ENCODE data around the gene MAGEA11. TPM values are rescaled to one million over a fixed set of nuclear protein-coding genes. Genes with fewer than 3 reads are reported as not detected.
"Not testable (repeated sequence)": the region's sequence is repeated elsewhere in the genome, so short reads cannot be mapped to it uniquely, and the experiment has no call there.

MAGEA11 gene
- total RNA-seq, 1 donor from 2014 or later = not detected

- no peak for TF ChIP-seq CTCF (IDR thresholded peaks at IDR 0.05; ENCODE audit: insufficient read depth, low read length, poor library complexity, severe bottlenecking)
- H3K36me3 ChIP-seq (ENCODE audit: control insufficient read depth, insufficient read depth, low read length) = no peaks in the 10 kb centered on the region
- no peak overlapping the region for H3K4me3 ChIP-seq (ENCODE audit: low read depth, low read length)
- H3K27me3 ChIP-seq (ENCODE audit: control insufficient read depth, insufficient read depth, low read length) = no peaks in the 10 kb centered on the region
- DNase-seq (ENCODE audit: low read depth) = no peak
These were observed 27.7 kb upstream of the MAGEA11 start for GRCh38 chrX:149683966-149684730.

DNA sequence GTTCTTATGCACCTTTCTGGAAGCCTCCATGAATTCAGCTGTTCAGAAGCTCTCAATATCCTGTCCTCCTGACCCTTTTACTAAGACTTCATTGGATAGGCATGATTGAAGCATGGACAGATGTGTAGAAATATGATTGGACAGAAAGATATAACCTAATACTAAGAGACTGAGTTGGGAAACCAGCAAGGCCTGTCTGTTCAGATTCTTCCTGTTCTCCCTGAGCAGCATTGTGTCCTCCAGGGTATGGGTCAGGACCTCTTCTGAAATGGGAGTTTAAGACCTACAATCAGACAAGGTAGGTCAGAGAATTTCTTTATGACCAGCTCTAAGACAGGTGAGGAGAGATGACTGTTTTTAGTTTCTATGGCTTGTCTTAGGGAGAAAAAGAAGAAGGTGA, 23.9 kb upstream of the MAGEA11 start:
- no peak for DNase-seq (ENCODE audit: low read depth)
- Histone ChIP-seq H3K36me3 (ENCODE audit: control insufficient read depth, insufficient read depth, low read length) (no peaks in the 10 kb centered on the region), H3K4me3 (ENCODE audit: low read depth, low read length) (no peak overlapping the region), H3K27me3 (ENCODE audit: control insufficient read depth, insufficient read depth, low read length) (no peaks in the 10 kb centered on the region)
- TF ChIP-seq CTCF (IDR thresholded peaks at IDR 0.05; ENCODE audit: insufficient read depth, low read length, poor library complexity, severe bottlenecking) = no peak

DNA sequence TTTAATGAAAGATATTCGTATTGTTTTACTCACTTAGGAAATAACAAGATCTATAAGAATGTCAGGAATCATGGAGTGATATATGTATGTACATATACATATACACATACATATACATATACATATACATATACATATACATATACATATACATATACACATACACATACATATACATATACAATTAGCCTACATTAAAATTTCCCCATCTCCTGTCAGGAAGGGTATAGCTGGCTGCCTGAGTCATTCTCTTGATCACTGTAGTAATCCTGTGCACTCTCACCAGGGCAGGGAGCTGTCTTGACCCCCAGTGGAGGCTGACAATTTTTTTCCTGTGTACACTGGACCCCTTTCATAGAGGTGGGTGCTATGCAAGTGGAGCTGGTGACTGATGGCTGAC, 23.3 kb upstream of the MAGEA11 start:
- H3K27me3 ChIP-seq (ENCODE audit: control insufficient read depth, insufficient read depth, low read length) = no peaks in the 10 kb centered on the region
- no peak for DNase-seq (ENCODE audit: low read depth)
- no peaks in the 10 kb centered on the region for H3K36me3 ChIP-seq (ENCODE audit: control insufficient read depth, insufficient read depth, low read length)
- TF ChIP-seq CTCF (IDR thresholded peaks at IDR 0.05; ENCODE audit: insufficient read depth, low read length, poor library complexity, severe bottlenecking) = no peak
- H3K4me3 ChIP-seq (ENCODE audit: low read depth, low read length) = no peak overlapping the region

DNA sequence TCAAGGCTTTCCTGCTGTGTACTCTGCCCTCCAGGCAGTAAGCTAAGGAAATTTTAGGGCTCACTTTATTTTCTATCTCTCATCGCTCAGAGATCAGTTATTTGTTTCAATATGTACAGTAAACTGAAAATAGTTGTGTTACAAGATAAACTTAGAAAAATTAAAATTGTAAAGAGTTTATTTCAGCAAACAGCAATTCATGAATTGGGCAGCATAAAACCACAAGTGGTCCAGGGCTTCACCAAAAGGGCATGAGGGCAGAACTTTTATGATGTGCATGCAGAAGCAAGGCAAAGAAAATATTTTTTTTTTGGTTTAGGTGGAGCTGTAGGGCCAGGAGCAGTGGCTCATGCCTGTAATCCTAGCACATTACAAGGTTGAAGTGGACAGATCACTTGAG, 20.1 kb upstream of the MAGEA11 start:
- no peak for DNase-seq (ENCODE audit: low read depth)
- no peak for TF ChIP-seq CTCF (IDR thresholded peaks at IDR 0.05; ENCODE audit: insufficient read depth, low read length, poor library complexity, severe bottlenecking)
- no peak overlapping the region for H3K4me3 ChIP-seq (ENCODE audit: low read depth, low read length)
- no peaks in the 10 kb centered on the region for H3K27me3 ChIP-seq (ENCODE audit: control insufficient read depth, insufficient read depth, low read length)
- H3K36me3 ChIP-seq (ENCODE audit: control insufficient read depth, insufficient read depth, low read length) = no peaks in the 10 kb centered on the region

DNA sequence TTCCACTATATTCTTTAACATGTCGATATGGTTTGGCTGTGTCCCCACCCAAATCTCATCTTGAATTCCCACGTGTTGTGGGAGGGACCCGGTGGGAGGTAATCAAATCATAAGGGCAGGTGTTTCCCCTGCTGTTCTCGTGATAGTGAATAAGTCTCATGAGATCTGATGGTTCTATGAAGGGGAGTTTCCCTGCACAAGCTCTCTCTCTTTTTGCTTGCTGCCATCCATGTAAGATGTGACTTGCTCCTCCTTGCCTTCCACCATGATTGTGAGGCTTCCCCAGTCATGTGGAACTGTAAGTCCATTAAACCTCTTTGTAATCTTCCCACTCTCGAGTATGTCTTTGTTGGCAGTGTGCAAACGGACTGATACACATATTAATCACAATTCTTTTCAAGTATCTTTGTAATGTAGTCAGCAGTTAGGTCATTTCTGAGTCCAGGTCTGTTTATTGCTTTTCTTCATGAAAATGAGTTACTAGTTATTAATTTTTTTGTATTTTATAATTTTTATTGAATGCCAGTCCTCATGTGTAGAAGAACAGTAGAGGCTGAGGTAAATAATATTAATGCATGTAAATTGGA, 19.1 kb upstream of the MAGEA11 start:
- not testable (repeated sequence) for H3K4me3 ChIP-seq (ENCODE audit: low read depth, low read length); DNase-seq (ENCODE audit: low read depth); H3K36me3 ChIP-seq (ENCODE audit: control insufficient read depth, insufficient read depth, low read length); H3K27me3 ChIP-seq (ENCODE audit: control insufficient read depth, insufficient read depth, low read length)

DNA sequence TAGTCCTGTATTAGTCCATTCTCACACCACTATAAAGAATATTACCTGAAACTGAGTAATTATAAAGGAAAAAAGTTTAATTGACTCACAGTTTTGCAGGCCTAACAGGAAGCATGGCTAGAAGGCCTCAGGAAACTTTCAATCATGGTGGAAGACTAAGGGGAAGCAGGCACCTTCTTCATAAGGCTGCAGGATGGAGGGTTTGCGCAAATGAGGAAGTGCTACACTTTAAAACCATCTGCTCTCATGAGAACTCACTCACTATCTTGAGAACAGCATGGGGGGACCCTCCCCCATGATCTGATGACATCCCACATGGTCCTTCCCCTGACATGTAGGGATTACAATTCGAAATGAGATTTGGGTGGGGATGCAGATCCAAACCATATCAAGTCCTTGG, 12.1 kb upstream of the MAGEA11 start:
- no peak for TF ChIP-seq CTCF (IDR thresholded peaks at IDR 0.05; ENCODE audit: insufficient read depth, low read length, poor library complexity, severe bottlenecking)
- no peaks in the 10 kb centered on the region for H3K36me3 ChIP-seq (ENCODE audit: control insufficient read depth, insufficient read depth, low read length)
- H3K27me3 ChIP-seq (ENCODE audit: control insufficient read depth, insufficient read depth, low read length) = no peaks in the 10 kb centered on the region
- H3K4me3 ChIP-seq (ENCODE audit: low read depth, low read length) = no peak overlapping the region
- DNase-seq (ENCODE audit: low read depth) = no peak

Data from kidney epithelial cell (primary cell).